Stimulated activated CD8-positive, alpha-beta memory T cell treated with anti-CD3 and anti-CD28 coated beads, Interleukin-12 subunit alpha, Interleukin-12 subunit beta, amount 100 ng/mL, for 24 hours (primary cell): ENCODE measurements around the gene CRY2.

Experiments used
- DNase-seq: peaks from one replicate; pipeline ENCODE4 v3.0.0-alpha.2; 2020; ENCODE audit errors: extremely low read depth

CRY2 gene

GRCh38 chr11:45848654-45849081 lies 1.4 kb downstream of the CRY2 start:
- no peak for DNase-seq

- no peak for DNase-seq
Measured at GRCh38 chr11:45850446-45850845, 3.2 kb downstream of the CRY2 start.

- DNase-seq, result no peak
Measured at GRCh38 chr11:45851228-45851627, 4.0 kb downstream of the CRY2 start.

- no peak for DNase-seq
Measured at GRCh38 chr11:45852018-45852711, 4.9 kb downstream of the CRY2 start.

- DNase-seq, result no peak
Measured at GRCh38 chr11:45852712-45853101, 5.4 kb downstream of the CRY2 start.

- no peak for DNase-seq
Measured at GRCh38 chr11:45853332-45854219, 6.3 kb downstream of the CRY2 start.

GRCh38 chr11:45855308-45855707 lies 8.0 kb downstream of the CRY2 start:
- no peak for DNase-seq

- no peak for DNase-seq
Measured at GRCh38 chr11:45856044-45856468, 8.8 kb downstream of the CRY2 start.

GRCh38 chr11:45857961-45858474 lies 10.7 kb downstream of the CRY2 start:
- DNase-seq, result no peak

GRCh38 chr11:45858751-45859398 lies 11.6 kb downstream of the CRY2 start:
- DNase-seq, result no peak

- no peak for DNase-seq
Measured at GRCh38 chr11:45859661-45860140, 12.4 kb downstream of the CRY2 start.

- DNase-seq, result no peak
Measured at GRCh38 chr11:45860348-45860747, 13.1 kb downstream of the CRY2 start.

GRCh38 chr11:45860764-45861510 lies 13.7 kb downstream of the CRY2 start:
- no peak for DNase-seq

- no peak for DNase-seq
Measured at GRCh38 chr11:45864041-45864440, 16.8 kb downstream of the CRY2 start.

- DNase-seq, result no peak
Measured at GRCh38 chr11:45869551-45869950, 22.3 kb downstream of the CRY2 start.

- no peak for DNase-seq
Measured at GRCh38 chr11:45870706-45871105, 23.4 kb downstream of the CRY2 start.

GRCh38 chr11:45871638-45872037 lies 24.4 kb downstream of the CRY2 start:
- no peak for DNase-seq

GRCh38 chr11:45872651-45873356 lies 25.5 kb downstream of the CRY2 start:
- no peak for DNase-seq

GRCh38 chr11:45876401-45876800 lies 29.1 kb downstream of the CRY2 start:
- DNase-seq, result no peak

GRCh38 chr11:45877221-45877620 lies 29.9 kb downstream of the CRY2 start:
- no peak for DNase-seq

GRCh38 chr11:45877845-45878244 lies 30.6 kb downstream of the CRY2 start:
- no peak for DNase-seq
